GM19035 (cell line): ENCODE results near the gene TMEM98.
"Not testable (repeated sequence)": the region's sequence is repeated elsewhere in the genome, so short reads cannot be mapped to it uniquely, and the experiment has no call there.

ENCODE experiments used
- ATAC-seq: cut with Tn5 transposase; IDR thresholded peaks from one replicate; pipeline ENCODE4 v1.9.1; 2021; ENCODE audit not compliant: unreplicated experiment

TMEM98 gene

GRCh38 chr17:32941419-32942032 lies 13.6 kb downstream of the TMEM98 start:
- ATAC-seq, result no peak

- ATAC-seq, result no peak
Observed at GRCh38 chr17:32943206-32943605, 15.3 kb downstream of the TMEM98 start.

- ATAC-seq, result no peak
Observed at GRCh38 chr17:32943647-32944191, 15.8 kb downstream of the TMEM98 start.

- no peak for ATAC-seq
Observed at GRCh38 chr17:32944248-32945020, 16.5 kb downstream of the TMEM98 start.

GRCh38 chr17:32946375-32947135 lies 18.6 kb downstream of the TMEM98 start:
- no peak for ATAC-seq

- ATAC-seq, result no peak
Observed at GRCh38 chr17:32947736-32948135, 19.8 kb downstream of the TMEM98 start.

- no peak for ATAC-seq
Observed at GRCh38 chr17:32949181-32949580, 21.2 kb downstream of the TMEM98 start.

- ATAC-seq, result not testable (repeated sequence)
Observed at GRCh38 chr17:32952491-32952890, 24.5 kb downstream of the TMEM98 start.

GRCh38 chr17:32953045-32953444 lies 25.1 kb downstream of the TMEM98 start:
- no peak for ATAC-seq

GRCh38 chr17:32953857-32954256 lies 25.9 kb downstream of the TMEM98 start:
- ATAC-seq, result no peak

- ATAC-seq, result no peak
Observed at GRCh38 chr17:32954477-32954876, 26.5 kb downstream of the TMEM98 start.

- ATAC-seq, result no peak
Observed at GRCh38 chr17:32955155-32955554, 27.2 kb downstream of the TMEM98 start.

- no peak for ATAC-seq
Observed at GRCh38 chr17:32956240-32956970, 28.5 kb downstream of the TMEM98 start.

- no peak for ATAC-seq
Observed at GRCh38 chr17:32958418-32958817, 30.5 kb downstream of the TMEM98 start.

GRCh38 chr17:32960815-32961214 lies 32.9 kb downstream of the TMEM98 start:
- no peak for ATAC-seq

- no peak for ATAC-seq
Observed at GRCh38 chr17:32962320-32962711, 34.4 kb downstream of the TMEM98 start.

GRCh38 chr17:32964541-32964940 lies 36.6 kb downstream of the TMEM98 start:
- ATAC-seq, result no peak

- not testable (repeated sequence) for ATAC-seq
Observed at GRCh38 chr17:32969231-32969630, 41.3 kb downstream of the TMEM98 start.

GRCh38 chr17:32970281-32970680 lies 42.3 kb downstream of the TMEM98 start:
- ATAC-seq, result no peak

GRCh38 chr17:32971171-32971570 lies 43.2 kb downstream of the TMEM98 start:
- ATAC-seq, result no peak

GRCh38 chr17:32976131-32976530 lies 48.2 kb downstream of the TMEM98 start:
- no peak for ATAC-seq
